ENCODE results near the gene AMT.

GRCh38 chr3:49413338-49413734, 8.9 kb downstream of the AMT start:
- TF ChIP-seq CTCF (IDR thresholded peaks at IDR 0.05) (no peak), POLR2A (IDR thresholded peaks at IDR 0.05) (no peak)
